GM10266 (cell line): Measurements from ENCODE around the gene TAS2R42.
A peak's percentile ranks its signal among the peaks of the same experiment; 100 is the strongest.

ENCODE experiments used
- DNase-seq: peaks from one replicate; pipeline ENCODE4 v3.0.0; 2012; ENCODE audit errors: extremely low spot score
- TF ChIP-seq, protein P1 (sequence below): IDR thresholded peaks from 2 replicates; pipeline ENCODE4 v1.5.1; 2012; ENCODE audit warnings: mild to moderate bottlenecking, low read depth; ENCODE audit not compliant: control insufficient read depth, insufficient read depth; ENCODE audit errors: missing control alignments

The TAS2R42 gene, protein sequence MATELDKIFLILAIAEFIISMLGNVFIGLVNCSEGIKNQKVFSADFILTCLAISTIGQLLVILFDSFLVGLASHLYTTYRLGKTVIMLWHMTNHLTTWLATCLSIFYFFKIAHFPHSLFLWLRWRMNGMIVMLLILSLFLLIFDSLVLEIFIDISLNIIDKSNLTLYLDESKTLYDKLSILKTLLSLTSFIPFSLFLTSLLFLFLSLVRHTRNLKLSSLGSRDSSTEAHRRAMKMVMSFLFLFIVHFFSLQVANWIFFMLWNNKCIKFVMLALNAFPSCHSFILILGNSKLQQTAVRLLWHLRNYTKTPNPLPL

DNA sequence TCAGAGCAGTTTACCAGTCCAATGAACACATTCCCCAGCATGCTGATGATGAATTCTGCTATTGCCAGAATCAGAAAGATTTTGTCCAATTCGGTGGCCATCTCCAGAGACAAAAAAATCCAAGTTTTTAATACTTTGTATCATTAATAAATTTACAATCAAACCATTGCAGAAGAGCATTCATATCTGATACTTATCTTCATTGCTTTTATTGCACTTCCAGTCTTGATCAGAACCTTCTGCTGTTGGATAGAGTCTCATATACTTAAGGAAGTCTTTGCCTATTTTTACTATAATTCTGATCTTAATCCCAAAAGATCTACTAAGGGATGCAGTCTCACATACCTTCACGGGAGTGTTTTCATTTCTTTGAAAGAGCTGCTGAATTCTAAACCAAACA, at the start of gene TAS2R42:
Gene TAS2R42, minus strand, starts transcription at position 101 of the 400 bp plus-strand sequence. Its CDS starts 0 bp downstream, at position 101.
- no peak for DNase-seq
- TF ChIP-seq, protein P1, sequence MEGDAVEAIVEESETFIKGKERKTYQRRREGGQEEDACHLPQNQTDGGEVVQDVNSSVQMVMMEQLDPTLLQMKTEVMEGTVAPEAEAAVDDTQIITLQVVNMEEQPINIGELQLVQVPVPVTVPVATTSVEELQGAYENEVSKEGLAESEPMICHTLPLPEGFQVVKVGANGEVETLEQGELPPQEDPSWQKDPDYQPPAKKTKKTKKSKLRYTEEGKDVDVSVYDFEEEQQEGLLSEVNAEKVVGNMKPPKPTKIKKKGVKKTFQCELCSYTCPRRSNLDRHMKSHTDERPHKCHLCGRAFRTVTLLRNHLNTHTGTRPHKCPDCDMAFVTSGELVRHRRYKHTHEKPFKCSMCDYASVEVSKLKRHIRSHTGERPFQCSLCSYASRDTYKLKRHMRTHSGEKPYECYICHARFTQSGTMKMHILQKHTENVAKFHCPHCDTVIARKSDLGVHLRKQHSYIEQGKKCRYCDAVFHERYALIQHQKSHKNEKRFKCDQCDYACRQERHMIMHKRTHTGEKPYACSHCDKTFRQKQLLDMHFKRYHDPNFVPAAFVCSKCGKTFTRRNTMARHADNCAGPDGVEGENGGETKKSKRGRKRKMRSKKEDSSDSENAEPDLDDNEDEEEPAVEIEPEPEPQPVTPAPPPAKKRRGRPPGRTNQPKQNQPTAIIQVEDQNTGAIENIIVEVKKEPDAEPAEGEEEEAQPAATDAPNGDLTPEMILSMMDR: no peak

DNA sequence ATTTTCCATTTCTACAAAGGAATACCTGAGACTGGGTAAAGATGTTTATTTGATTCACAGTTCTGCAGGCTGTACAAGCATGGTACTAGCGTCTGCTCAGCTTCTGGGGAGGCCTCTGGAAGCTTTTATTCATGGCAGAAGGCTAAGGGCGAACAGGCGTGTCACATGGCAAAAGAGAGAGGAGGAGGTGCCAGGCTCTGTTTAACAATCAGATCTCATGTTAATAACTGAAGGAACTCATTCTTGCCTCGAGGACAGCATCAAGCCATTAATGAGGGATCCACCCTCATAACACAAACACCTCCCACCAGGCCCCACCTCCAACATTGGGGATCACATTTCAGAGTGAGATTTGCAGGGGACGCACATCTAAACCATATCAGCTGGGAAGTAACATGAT, 46.8 kb upstream of the TAS2R42 start:
- no peak for DNase-seq

DNA sequence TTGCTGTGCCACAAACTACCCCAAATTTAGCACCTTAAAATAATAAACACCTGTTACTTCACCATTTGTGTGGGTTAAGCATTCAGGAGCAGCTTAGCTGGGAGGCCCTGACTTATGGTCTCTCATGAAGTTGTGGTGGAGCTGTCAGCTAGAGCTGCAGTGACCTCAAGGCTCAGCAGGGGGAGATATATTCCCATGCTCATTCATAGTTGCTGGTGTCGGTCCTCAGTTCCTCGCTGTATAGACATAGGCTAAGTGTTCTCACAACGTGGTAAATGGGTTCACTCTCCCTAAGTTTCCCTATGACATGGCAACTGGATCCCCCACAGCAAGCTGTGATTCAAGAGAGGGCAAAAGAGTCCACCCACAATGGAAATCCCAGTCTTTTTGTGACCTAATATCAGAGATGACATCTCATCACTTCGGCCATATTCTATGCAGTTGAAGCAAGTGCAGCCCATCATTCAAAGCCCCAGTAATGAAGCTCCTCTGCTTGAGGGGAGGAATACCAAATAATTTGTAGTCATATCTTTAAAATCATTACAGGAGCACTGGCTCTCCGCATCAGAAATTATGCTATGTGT, 41.7 kb upstream of the TAS2R42 start:
- TF ChIP-seq, protein P1: peak; percentile 69
- DNase-seq: peak; percentile 45

More for the DNA sequence above, 46.8 kb upstream of the TAS2R42 start:
- TF ChIP-seq, protein P1: no peak

DNA sequence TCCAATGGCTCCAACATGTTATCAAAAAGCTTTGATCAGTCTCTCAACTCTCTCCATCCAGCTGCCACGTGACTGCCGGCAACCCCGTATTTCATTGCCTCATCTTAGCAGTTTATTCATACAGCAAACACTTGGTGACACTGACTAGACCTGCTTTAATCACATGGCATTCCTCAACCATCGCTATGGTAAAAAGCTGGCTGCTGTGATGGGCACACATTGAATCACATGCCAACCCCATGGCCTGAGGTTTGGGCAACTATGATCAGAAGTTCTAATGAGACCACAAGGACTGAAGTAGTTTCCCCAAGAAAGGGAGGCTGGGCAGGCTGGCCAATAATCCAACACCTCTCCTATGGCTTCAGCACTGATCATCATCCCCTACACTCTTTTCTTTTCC, 40.6 kb upstream of the TAS2R42 start:
- no peak for DNase-seq
- TF ChIP-seq, protein P1: no peak

DNA sequence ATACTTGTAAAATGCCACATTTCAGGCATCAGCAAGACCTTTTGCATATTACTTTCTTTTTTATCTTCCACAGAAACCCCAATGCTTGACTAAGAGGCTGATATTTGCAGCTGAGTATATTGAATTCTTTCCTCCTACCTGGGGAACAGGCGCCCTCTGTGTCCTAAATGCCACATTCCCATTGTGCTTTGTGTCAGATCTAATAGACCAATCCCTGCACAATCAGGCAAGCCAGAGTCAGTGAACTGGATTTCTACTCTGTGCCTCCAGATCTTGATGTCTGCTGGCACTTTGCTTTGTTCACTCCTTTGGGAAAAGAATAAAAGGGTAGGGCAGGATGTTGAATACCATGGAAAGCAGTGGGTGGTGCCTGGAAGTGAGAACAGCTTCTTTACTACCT, 22.4 kb upstream of the TAS2R42 start:
- TF ChIP-seq, protein P1: no peak
- no peak for DNase-seq

DNA sequence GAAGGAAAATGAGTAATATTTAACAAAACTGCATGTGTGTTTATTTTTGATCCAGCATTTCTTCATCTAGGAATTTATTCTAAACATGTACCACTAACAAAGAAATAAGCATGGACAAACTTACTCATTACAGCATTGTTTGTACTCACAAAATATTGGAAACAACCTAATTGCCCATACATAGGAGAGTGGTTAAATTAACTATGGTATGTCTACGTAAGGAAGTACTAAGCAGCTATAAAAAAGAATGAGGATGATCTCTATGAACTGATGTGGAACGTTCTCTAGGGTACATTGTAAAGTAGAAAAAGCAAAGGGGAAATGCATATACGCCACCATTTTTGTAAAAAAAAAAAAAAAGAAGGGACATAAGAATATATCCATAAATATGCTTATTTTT, 17.4 kb upstream of the TAS2R42 start:
- TF ChIP-seq, protein P1: no peak
- no peak for DNase-seq

DNA sequence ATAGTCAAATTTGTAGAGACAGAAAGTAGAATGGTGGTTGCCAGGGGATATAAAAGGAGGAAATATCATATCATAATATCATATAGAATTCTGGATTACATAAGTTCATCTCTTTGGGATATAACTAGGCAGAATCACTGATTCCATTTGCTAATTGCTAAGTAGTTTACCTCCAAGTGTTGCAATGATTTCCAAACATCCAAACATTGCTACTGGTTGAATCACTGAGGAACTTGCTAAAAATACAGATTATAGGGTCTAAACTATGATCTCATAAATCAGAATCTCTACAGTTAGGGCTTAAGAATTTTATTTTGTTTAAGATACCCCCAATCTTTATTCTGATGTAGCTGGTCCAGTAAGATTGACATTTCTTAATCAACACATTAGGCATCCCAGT, 16.1 kb upstream of the TAS2R42 start:
- DNase-seq: no peak

More for the DNA sequence above, 16.1 kb upstream of the TAS2R42 start:
- TF ChIP-seq, protein P1: no peak
